Measurements from ENCODE around the gene HTR3D.
"Not testable (repeated sequence)": the region's sequence is repeated elsewhere in the genome, so short reads cannot be mapped to it uniquely, and the experiment has no call there.

HTR3D gene

DNA sequence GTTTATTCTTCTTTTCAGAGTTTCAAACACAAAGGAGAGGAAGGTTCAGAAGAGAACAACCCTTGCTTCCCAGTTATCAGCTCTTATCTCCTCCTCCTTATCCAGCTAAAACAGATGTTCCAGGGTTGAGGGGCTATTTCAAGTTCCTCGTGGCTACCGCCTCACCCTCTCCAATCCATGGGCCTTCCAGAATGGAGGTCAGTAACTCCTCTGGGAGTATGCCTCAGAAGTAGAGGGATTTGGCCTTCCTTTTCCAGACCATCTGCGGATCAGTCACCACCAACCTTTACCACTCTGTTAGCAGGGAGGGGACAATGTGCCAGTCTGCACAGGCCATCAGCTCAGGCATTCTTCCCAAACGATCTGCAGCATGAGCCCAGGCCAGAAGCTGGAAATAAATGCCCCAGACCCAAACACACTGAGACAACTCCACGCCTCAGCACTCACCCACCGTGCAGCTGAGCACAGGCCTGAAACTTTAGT lies 36.1 kb downstream of the HTR3D start:
- no peak for DNase-seq (ENCODE audit: low read depth, low spot score)

DNA sequence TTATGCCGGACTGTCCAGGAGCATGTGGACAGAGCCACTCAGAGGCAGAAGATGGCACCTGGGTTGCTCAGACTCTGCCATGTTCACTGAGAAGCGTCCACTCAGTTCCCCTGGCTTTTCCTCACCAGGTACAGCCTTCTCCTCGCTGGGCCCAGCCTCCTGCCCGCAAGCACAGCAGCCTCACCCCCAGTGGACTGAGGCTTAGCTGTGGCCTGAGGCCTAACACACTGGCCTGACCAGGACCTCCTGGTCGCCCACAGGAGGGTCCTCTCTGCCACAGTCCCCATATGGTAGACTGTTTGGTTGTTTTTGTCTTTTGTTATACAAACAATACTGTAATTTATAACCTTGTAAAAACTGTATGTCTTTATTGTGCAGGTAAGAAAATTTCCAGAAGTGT lies 36.8 kb downstream of the HTR3D start:
- DNase-seq (ENCODE audit: low read depth, low spot score) = no peak

DNA sequence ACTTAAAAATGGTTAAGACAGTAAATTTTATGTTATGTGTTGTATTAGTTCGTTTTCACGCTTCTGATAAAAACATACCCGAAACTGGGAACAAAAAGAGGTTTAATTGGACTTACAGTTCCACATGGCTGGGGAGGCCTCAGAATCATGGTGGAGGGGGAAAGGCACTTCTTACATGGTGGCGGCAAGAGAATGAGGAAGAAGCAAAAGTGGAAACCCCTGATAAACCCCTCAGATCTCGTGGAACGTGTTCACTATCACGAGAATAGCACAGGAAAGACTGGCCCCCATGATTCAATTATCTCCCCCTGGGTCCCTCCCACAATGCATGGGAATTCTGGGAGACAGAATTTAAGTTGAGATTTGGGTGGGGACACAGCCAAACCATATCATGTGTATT lies 39.6 kb downstream of the HTR3D start:
- not testable (repeated sequence) for DNase-seq (ENCODE audit: low read depth, low spot score)

DNA sequence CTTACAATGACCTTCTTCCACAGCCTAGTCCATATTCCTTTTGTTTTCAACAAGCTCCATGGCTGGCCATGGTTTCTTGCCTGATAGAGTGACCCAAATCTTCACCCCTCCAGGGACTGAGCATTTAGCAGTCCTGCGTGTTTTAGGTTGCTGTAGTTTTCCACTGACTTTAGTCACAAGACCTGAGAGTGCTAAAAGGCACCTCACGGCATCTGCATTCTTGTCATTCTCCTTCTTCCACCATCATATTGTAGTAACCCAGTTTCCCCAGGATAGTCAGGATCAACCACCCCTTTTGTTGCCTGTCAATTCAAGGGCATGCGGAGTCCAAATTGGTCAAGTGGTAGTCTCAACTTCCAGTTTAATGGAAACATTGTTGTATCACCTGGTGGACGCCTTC lies 42.1 kb downstream of the HTR3D start:
- DNase-seq (ENCODE audit: low read depth, low spot score) = no peak

DNA sequence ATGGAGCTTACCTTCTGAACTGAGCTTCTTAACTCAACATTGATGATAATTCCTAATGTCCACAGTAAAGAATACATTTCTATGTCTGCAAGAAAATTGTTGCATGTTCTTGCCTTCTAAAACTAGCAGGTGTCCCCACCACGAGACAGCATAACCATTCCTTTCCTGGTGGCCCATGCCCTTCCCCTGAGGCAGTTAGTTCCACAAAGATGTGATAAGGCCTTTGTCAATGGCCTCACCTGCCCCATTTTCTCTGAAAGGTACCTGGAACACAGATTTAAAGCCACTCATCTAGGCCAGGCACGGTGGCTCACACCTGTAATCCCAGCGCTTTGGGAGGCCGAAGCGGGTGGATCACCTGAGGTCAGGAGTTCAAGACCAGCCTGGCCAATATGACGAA lies 44.4 kb downstream of the HTR3D start:
- no peak for DNase-seq (ENCODE audit: low read depth, low spot score)

DNA sequence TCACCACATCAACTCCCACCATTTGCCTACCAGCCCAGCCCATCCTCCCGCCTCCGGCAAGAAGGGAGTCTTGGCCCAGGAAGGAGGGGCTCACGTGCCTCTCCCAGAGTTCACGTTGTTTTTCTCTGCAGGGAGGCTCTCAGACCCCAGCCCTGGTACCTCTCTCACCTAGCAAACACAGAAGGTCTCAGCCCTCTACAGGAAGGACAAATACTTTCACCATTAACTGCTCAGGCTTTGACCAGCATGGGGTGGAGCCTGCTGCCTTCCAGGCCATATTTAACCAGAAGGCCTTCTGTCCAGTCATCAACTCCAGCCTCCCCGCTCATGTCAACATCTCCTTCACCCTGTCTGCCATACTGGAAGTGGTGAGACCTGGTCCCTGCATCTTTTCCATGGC lies 46.3 kb downstream of the HTR3D start:
- DNase-seq (ENCODE audit: low read depth, low spot score) = no peak

DNA sequence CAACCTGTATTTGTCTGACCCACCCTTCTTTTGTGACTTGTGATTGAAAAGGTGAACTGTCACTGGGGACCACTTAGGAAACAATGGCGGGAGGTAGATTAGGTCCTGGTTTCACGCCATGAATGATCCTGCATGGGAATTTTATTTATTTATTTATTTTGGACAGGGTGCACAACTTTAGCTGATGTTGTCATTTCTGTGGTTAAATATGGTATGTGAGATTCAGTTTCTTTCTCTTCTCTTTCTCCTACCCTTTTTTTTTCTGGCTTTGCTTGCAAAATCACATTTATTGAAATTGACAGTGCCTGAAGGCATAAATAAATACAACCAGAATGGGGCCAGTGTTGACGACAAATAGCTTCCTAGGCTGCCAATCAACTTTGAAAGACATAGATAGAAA lies 47.3 kb downstream of the HTR3D start:
- DNase-seq (ENCODE audit: low read depth, low spot score) = no peak

DNA sequence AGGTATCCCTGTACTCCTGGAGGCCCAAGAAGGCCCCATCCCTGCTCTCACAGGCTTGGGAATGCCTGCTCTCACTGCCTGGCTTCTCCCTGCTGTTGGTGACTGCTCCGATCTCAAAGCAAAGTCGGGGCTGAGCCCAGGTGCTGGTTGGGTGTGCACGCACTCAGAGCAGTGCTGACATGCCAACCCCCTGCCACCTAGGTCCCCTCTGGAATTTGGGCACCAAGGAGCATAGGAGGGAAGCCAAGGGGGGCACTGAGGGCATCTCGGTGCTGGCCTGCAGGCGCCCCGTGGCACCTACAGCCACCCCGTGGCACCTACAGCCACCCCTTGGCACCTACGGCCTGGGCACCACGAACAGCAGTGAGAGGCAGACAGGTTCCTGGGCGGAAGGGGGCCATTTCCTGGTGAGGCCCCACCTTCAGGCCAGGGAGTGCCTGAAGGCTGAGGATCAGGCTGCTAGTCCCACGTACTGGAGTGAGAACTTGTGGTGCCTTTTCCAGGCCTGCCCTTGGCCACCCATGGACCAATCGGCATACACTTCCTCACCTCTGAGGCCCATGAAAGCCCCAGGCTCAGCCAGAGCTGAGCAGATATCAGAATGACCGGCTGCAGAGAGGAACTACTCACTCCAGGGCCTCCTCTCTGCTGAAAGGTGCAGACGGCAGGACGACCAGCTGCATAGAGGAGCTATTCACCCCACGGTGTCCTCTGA lies 49.7 kb downstream of the HTR3D start:
- no peak for DNase-seq (ENCODE audit: low read depth, low spot score)

DNA sequence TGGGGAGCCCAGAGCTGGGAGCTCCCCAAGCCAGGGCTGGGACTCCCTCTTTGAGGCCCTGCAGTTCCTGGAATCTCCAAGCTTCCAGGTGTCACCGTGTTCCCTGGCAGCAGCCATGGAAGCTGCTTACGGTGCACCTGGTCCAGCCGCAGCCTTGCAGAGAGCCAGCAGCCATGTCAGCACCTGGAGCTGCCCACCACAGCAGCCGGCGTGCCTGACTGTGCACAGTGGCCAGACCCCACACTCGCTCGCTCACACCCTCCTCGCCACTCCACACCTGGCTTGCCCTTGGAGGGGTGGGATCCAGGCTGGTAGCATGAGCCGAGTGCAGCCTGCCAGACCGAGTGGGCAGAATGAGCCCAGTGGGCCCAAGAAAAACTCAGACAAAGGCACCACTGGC lies 50.5 kb downstream of the HTR3D start:
- DNase-seq (ENCODE audit: low read depth, low spot score) = no peak

DNA sequence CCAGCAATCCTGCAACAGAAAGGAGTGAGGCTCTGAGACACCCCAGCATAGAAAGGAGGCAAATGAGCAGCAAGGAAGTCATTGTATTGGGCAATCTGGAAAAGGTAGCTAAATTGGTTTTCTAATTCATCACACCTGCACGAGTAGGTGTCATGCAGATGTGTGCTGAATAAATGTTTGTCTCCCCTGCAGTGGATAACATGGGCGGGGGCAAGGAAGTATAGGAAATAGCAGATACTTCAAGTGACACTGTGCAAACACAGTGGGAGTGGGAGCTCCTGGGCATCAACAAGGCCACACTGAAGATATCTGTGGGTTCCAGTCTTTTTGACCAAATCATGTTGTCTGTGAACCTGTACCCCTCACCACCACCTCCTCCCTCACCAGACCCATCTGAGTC lies 50.9 kb downstream of the HTR3D start:
- DNase-seq (ENCODE audit: low read depth, low spot score) = no peak

DNA sequence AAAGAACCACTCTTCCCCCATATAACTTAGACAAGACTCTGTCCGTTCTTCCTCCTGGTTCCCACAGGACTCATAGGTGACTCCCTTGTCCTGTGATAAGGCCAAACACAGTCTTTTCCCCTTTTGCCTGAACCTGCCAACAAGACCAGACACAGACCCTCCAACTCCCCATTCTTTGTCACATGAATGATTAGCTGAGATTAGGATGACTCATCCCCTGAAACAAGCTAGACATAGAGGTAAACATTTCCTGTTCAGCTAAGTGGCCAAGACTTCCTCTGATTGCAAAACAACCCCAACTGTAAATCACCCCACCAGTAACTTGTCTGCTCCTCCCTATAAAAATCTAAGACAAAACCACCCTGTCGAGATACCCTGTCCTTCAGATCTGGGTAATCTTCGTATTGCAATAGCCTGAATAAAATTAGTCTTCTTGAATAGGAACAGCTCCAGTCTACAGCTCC lies 53.9 kb downstream of the HTR3D start:
- no peak for DNase-seq (ENCODE audit: low read depth, low spot score)
